Measurements from ENCODE around the gene ADORA1. TPM values are rescaled to one million over a fixed set of nuclear protein-coding genes. Genes with fewer than 3 reads are reported as not detected.

The ADORA1 gene
- total RNA-seq, 1 experiment from 2014 or later, result 0.89 TPM

DNA sequence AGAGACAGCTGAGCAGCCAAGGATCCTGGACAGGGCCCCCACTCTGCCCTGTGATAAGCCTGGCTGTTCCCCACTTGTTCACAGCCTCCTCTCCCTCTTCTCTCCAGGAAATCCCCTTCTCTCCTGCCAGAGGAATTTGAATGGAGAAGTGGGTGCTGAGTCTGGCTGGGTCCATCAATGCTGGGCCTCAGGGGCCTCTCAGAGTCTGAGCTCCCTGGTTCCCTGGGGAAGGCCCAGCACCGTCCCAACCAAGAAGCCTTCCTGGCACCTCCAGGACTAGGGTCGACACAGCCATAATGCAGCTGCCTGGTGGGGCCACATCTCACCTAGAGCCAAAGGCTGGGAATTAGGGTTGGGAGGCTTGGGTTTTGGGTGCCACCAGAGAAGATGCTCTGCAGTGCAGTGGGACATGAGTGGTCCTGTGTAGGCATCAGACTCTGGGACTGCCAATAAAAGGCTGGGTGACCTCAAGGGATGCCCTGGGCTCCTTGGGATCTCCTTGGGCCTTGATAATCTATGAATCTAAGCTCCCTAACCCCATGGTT lies 45.6 kb downstream of the ADORA1 start:
- no peak for DNase-seq (ENCODE audit: low spot score)

- no peak for DNase-seq (ENCODE audit: low spot score)
Measured at GRCh38 chr1:203173566-203173965, 46.0 kb downstream of the ADORA1 start.

- no peak for DNase-seq (ENCODE audit: low spot score)
Measured at GRCh38 chr1:203174324-203174985, 46.9 kb downstream of the ADORA1 start.

GRCh38 chr1:203175237-203175826 lies 47.8 kb downstream of the ADORA1 start, which contains the start of gene MYBPH:
Gene MYBPH, minus strand, starts transcription at chr1:203175826. Its CDS starts 71 bp downstream, at chr1:203175755.
- no peak for DNase-seq (ENCODE audit: low spot score)

GRCh38 chr1:203175827-203176241 lies 48.3 kb downstream of the ADORA1 start:
- no peak for DNase-seq (ENCODE audit: low spot score)

GRCh38 chr1:203176273-203177035 lies 48.9 kb downstream of the ADORA1 start:
- DNase-seq (ENCODE audit: low spot score), result no peak

- no peak for DNase-seq (ENCODE audit: low spot score)
Measured at GRCh38 chr1:203177036-203177405, 49.5 kb downstream of the ADORA1 start.

DNA sequence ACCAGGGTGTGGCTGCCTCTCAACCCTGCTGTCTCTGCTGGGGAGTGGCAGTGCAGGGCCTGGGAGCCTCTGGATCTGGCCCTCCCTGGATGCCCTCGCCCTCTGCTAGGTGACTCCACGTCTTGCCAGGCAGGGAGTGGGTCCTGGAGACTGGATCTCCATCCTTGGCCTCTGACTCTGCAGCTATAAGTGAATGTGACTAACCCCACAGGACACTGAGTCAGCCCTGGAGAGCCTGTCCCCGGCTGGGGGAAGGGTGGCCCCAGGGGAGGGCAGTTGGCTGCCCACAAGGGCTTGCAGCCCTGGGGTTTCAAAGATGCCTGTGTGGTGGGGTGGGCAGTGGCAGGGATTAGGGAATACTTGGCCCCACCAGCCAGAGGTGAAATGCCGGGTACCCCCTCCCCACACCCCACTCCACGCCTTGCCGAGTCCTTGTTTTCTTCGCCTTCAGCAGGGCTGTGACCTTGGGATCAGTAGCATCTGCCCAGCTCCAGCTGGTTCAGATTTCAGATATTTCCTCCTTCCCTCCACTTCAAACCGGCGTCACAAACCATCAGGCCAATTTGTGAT lies 50.0 kb downstream of the ADORA1 start:
- no peak for DNase-seq (ENCODE audit: low spot score)

DNA sequence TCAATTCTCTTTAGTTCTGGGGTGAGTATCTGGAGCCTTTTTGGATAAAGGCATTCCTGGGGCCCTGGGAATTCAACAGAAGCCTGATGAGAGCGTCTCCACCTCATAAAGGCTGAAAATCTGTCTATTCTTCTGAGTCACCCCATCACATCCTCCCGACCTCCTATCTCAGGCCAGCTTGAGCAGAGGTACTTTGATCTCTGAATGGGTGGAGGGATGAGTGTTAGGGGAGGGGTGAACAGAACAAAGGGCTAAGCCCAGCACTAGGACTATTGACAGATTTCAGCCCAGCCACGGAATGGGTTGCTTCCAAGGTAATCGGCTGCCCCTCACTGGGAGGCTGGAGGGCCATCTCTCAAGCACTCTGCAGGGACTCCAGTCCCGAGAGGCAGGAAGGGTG lies 50.6 kb downstream of the ADORA1 start:
- DNase-seq (ENCODE audit: low spot score), result no peak

GRCh38 chr1:203178821-203179666 lies 51.5 kb downstream of the ADORA1 start:
- DNase-seq (ENCODE audit: low spot score), result no peak

- no peak for DNase-seq (ENCODE audit: low spot score)
Measured at GRCh38 chr1:203179667-203180005, 52.1 kb downstream of the ADORA1 start.

GRCh38 chr1:203180611-203181330 lies 53.2 kb downstream of the ADORA1 start:
- DNase-seq (ENCODE audit: low spot score), result no peak

- no peak for DNase-seq (ENCODE audit: low spot score)
Measured at GRCh38 chr1:203181586-203182386, 54.3 kb downstream of the ADORA1 start.

GRCh38 chr1:203182387-203182953 lies 54.9 kb downstream of the ADORA1 start:
- DNase-seq (ENCODE audit: low spot score), result no peak

- no peak for DNase-seq (ENCODE audit: low spot score)
Measured at GRCh38 chr1:203183828-203184227, 56.3 kb downstream of the ADORA1 start.

DNA sequence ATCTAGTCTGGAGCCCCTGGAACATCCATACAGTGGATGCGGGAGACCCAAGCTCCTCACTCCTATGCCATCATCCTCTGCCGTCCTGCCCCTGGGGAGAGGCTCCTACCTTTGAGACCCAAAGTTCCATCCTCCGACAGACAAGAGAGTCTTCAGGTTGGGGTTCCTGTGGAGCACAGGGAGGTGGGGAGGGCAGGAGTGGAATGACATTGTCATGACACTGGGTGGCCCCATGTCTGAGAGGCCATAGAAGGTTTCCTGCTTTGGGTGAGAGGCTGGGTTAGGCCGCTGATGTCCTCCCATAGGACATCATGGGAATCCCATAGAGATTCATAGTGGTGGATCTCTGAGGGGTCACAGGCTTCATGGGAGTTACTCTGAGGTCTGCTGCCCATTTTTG lies 56.9 kb downstream of the ADORA1 start:
- DNase-seq (ENCODE audit: low spot score), result no peak

- DNase-seq (ENCODE audit: low spot score), result no peak
Measured at GRCh38 chr1:203185061-203185461, 57.5 kb downstream of the ADORA1 start.

DNA sequence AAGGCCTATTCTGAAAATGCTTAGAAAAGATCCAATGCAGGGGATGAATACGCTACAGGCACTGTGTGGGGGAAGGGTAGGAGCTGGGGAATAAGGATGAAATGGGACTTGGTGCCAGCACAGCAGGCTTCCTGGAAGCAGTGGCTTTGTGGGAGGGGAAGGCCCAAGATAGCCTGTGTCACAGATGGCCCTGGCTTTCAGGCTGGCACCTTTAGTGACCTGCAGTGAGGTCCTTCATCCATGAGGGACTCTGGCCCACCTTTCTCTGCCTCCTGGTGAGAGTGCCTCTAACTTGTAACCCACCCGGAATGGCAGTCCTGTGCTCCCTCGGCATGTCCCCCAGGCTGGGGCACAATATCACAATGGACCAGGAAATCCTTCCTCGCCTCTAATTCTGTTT lies 58.1 kb downstream of the ADORA1 start:
- DNase-seq (ENCODE audit: low spot score), result no peak

GRCh38 chr1:203186091-203186445 lies 58.5 kb downstream of the ADORA1 start:
- no peak for DNase-seq (ENCODE audit: low spot score)

Measured in HT-29 (cell line).